Measurements from ENCODE around the gene BLVRA. TPM values are rescaled to one million over a fixed set of nuclear protein-coding genes. Genes with fewer than 3 reads are reported as not detected.

BLVRA gene
- total RNA-seq, 1 donor from 2014 or later: 39.3 TPM

- no peak for DNase-seq (ENCODE audit: extremely low read depth, low read depth, low spot score)
Measured at GRCh38 chr7:43850348-43851116, 92.1 kb downstream of the BLVRA start.

- no peak for DNase-seq (ENCODE audit: extremely low read depth, low read depth, low spot score)
Measured at GRCh38 chr7:43851805-43852204, 93.3 kb downstream of the BLVRA start.

GRCh38 chr7:43855176-43855575 is 96.7 kb downstream of the BLVRA start:
- DNase-seq (ENCODE audit: extremely low read depth, low read depth, low spot score): no peak

GRCh38 chr7:43856316-43856715 is 97.8 kb downstream of the BLVRA start:
- no peak for DNase-seq (ENCODE audit: extremely low read depth, low read depth, low spot score)

Other genes starting within 250 kb of the BLVRA start
- 37.2 and 64.0 TPM in 2 replicates for gene STK17A, start 175.6 kb upstream of the BLVRA start, total RNA-seq
- gene COA1, start 29.2 kb upstream of the BLVRA start, total RNA-seq: 33.8 and 40.1 TPM in 2 replicates
- gene MRPS24, start 110.8 kb downstream of the BLVRA start, total RNA-seq: 66.8 and 93.9 TPM in 2 replicates
- 17.4 and 21.2 TPM in 2 replicates for gene URGCP, start 147.9 kb downstream of the BLVRA start, total RNA-seq
- 11.6 and 21.4 TPM in 2 replicates for gene UBE2D4, start 167.8 kb downstream of the BLVRA start, total RNA-seq
- not detected in 2 replicates for gene SPDYE1, start 239.2 kb downstream of the BLVRA start, total RNA-seq